A549 (cell line): Measurements from ENCODE around the gene MTARC1. TPM values are rescaled to one million over a fixed set of nuclear protein-coding genes. Genes with fewer than 3 reads are reported as not detected.

ENCODE experiments used
- ATAC-seq, 2 experiments: fragments of 200-7000 bp in 1 of 2; fragments of >200 bp in 1 of 2; cut with Nextera tagmentation in 1 of 2; cut with Tn5 transposase in 1 of 2; 3 replicates each; pipeline versions ENCODE4 v1.8.0 to v1.9.1; 2018 to 2020; ENCODE audit warnings: mild to moderate bottlenecking in 1 of 2, moderate library complexity in 1 of 2
- CTCF ChIA-PET: fragments of 300-600 bp; sonication (Branson Sonifier 250); formaldehyde crosslinking; extraction: SDS; loops from one replicate; lab custom pipeline; 2021; ENCODE audit warnings: antibody characterized with exemption, inconsistent platforms; lab: Yijun Ruan, JAX
- POLR2A ChIA-PET: fragments of 350-600 bp; formaldehyde crosslinking; extraction: SDS; loops from one replicate; lab custom pipeline; 2021; ENCODE audit warnings: antibody characterized with exemption, inconsistent platforms; lab: Yijun Ruan, JAX
- DNase-seq, 2 experiments: peaks; one replicate each; pipeline versions ENCODE4 v3.0.0 to v3.0.0-alpha.2; 2011 to 2016; ENCODE audit warnings: low read depth in 1 of 2, low spot score in 1 of 2
- FAIRE-seq: peaks from 2 replicates; lab custom pipeline; 2011; peaks lifted over from hg19 to GRCh38; lab: Jason Lieb, UNC
- H3K27ac ChIP-seq, 2 experiments: fragments of >200 bp; sonication (Bioruptor Twin); formaldehyde crosslinking; 3 replicates each; pipeline ENCODE4 v1.5.1; 2016 to 2017
- H3K4me1 ChIP-seq: fragments of >200 bp; sonication (Bioruptor Twin); formaldehyde crosslinking; 3 replicates; pipeline ENCODE4 v1.6.1; 2016
- H3K4me2 ChIP-seq: fragments of >200 bp; sonication (Bioruptor Twin); formaldehyde crosslinking; 3 replicates; pipeline ENCODE4 v1.6.1; 2016
- H3K4me3 ChIP-seq: fragments of >200 bp; sonication (Bioruptor Twin); formaldehyde crosslinking; 3 replicates; pipeline ENCODE4 v1.5.1; 2016
- H3K9me3 ChIP-seq: fragments of >200 bp; sonication (Bioruptor Twin); formaldehyde crosslinking; 3 replicates; pipeline ENCODE4 v1.6.1; 2016
- CBX2 ChIP-seq: fragments of 200-600 bp; sonication (generic); IDR thresholded peaks from 2 replicates; pipeline ENCODE4 v1.6.1; 2016; ENCODE audit warnings: low read depth, mild to moderate bottlenecking, borderline replicate concordance
- CBX8 ChIP-seq: fragments of 200-600 bp; sonication (generic); IDR thresholded peaks from 2 replicates; pipeline ENCODE4 v1.6.1; 2016
- EHF ChIP-seq: fragments of 250-450 bp; sonication (Bioruptor Pico); IDR thresholded peaks from 2 replicates; pipeline ENCODE4 v1.5.0; 2020; ENCODE audit warnings: mild to moderate bottlenecking
- EP300 ChIP-seq, 2 experiments: fragments of >200 bp; sonication (Bioruptor Twin); formaldehyde crosslinking; IDR thresholded peaks; 2 replicates in 1 of 2; 3 replicates in 1 of 2; pipeline ENCODE4 v1.6.1; 2016 to 2017
- ESRRA ChIP-seq: fragments of 150-350 bp; IDR thresholded peaks from 2 replicates; pipeline ENCODE4 v1.6.1; 2014; ENCODE audit warnings: mild to moderate bottlenecking, low read length, borderline replicate concordance
- FOSB ChIP-seq: fragments of 250-450 bp; sonication (Bioruptor Pico); IDR thresholded peaks from 2 replicates; pipeline ENCODE4 v1.5.0; 2020; ENCODE audit warnings: mild to moderate bottlenecking, moderate library complexity
- HDAC2 ChIP-seq: fragments of 200-600 bp; sonication (generic); IDR thresholded peaks from 2 replicates; pipeline ENCODE4 v1.6.1; 2016
- HOXA7 ChIP-seq: fragments of 250-450 bp; sonication (Bioruptor Pico); IDR thresholded peaks from 2 replicates; pipeline ENCODE4 v1.5.0; 2020; ENCODE audit warnings: mild to moderate bottlenecking, moderate library complexity
- JUN ChIP-seq, 2 experiments: fragments of >200 bp; sonication (Bioruptor Twin); formaldehyde crosslinking; IDR thresholded peaks; 2 replicates in 1 of 2; 3 replicates in 1 of 2; pipeline ENCODE4 v1.6.1; 2016 to 2017
- KDM1A ChIP-seq: fragments of 200-600 bp; sonication (generic); IDR thresholded peaks from 2 replicates; pipeline ENCODE4 v1.6.1; 2016; ENCODE audit warnings: low read depth, mild to moderate bottlenecking
- MYC ChIP-seq: IDR thresholded peaks from 2 replicates; pipeline ENCODE4 v1.6.1; 2012; ENCODE audit warnings: mild to moderate bottlenecking, inconsistent platforms, low read length, improper control_type of control experiment, borderline replicate concordance
- NR3C1 ChIP-seq: fragments of >200 bp; sonication (Bioruptor Twin); formaldehyde crosslinking; IDR thresholded peaks from 3 replicates; pipeline ENCODE4 v1.6.1; 2017
- RAD21 ChIP-seq, 2 experiments: fragments of >200 bp in 1 of 2; sonication (Bioruptor Twin) in 1 of 2; formaldehyde crosslinking in 1 of 2; IDR thresholded peaks in 1 of 2; conservative IDR thresholded peaks in 1 of 2; 2 replicates in 1 of 2; 3 replicates in 1 of 2; pipeline ENCODE4 v1.6.1; 2012 to 2018; ENCODE audit warnings: inconsistent platforms in 1 of 2
- RFX5 ChIP-seq: fragments of 450-650 bp; IDR thresholded peaks from 2 replicates; pipeline ENCODE4 v1.7.1; 2014; ENCODE audit warnings: antibody characterized with exemption, mild to moderate bottlenecking, moderate library complexity
- SMC3 ChIP-seq: fragments of >200 bp; sonication (Bioruptor Twin); formaldehyde crosslinking; IDR thresholded peaks from 3 replicates; pipeline ENCODE4 v1.6.1; 2018; ENCODE audit warnings: inconsistent platforms
- TFCP2L1 ChIP-seq: fragments of 250-450 bp; sonication (Bioruptor Pico); IDR thresholded peaks from 2 replicates; pipeline ENCODE4 v1.5.0; 2021; ENCODE audit warnings: mild to moderate bottlenecking
- ZNF302 ChIP-seq: fragments of 250-450 bp; sonication (Bioruptor Pico); IDR thresholded peaks from 2 replicates; pipeline ENCODE4 v1.9.0; 2021; ENCODE audit warnings: inconsistent platforms, mild to moderate bottlenecking, moderate library complexity
- WGBS: methylation state at CpG from one replicate; pipeline ENCODE4 v1.1.6; 2017; ENCODE audit errors: missing lambda C conversion rate; 5-methylcytosine and 5-hydroxymethylcytosine counted together
- polyA plus RNA-seq, 4 experiments: library from polyadenylated mRNA; depleted of rRNA in 3 of 4; stranded (reverse); fragments of >200 nt; fragmentation: RNase III in 1 of 4; extraction: RNeasy Plus Mini Kit Qiagen cat#74134 plus additional on column Dnase treatment in 1 of 4; gene quantifications; 2 replicates in 3 of 4; 3 replicates in 1 of 4; pipeline ENCODE4 v1.2.3, GENCODE V29; 2011 to 2017
- TF ChIP-seq, protein P1 (sequence below): fragments of 250-450 bp; sonication (Bioruptor Pico); IDR thresholded peaks from 2 replicates; pipeline ENCODE4 v1.5.0; 2021; ENCODE audit warnings: mild to moderate bottlenecking, moderate library complexity, borderline replicate concordance
- TF ChIP-seq, protein P2 (sequence below): fragments of 450-650 bp; IDR thresholded peaks from 2 replicates; pipeline ENCODE4 v1.6.1; 2014; ENCODE audit warnings: antibody characterized with exemption
- TF ChIP-seq, protein P3 (sequence below): fragments of 150-350 bp; IDR thresholded peaks from 2 replicates; pipeline ENCODE4 v1.6.1; 2014; ENCODE audit warnings: low read depth, mild to moderate bottlenecking, low read length
- TF ChIP-seq, protein P4 (sequence below): fragments of >200 bp; sonication (Bioruptor Twin); formaldehyde crosslinking; IDR thresholded peaks from 3 replicates; pipeline ENCODE4 v1.5.1; 2016

Gene MTARC1
- polyA plus RNA-seq, 2 of the 4 experiments (the other 2 are of a cell fraction), result 9.5 to 10.1 TPM

DNA sequence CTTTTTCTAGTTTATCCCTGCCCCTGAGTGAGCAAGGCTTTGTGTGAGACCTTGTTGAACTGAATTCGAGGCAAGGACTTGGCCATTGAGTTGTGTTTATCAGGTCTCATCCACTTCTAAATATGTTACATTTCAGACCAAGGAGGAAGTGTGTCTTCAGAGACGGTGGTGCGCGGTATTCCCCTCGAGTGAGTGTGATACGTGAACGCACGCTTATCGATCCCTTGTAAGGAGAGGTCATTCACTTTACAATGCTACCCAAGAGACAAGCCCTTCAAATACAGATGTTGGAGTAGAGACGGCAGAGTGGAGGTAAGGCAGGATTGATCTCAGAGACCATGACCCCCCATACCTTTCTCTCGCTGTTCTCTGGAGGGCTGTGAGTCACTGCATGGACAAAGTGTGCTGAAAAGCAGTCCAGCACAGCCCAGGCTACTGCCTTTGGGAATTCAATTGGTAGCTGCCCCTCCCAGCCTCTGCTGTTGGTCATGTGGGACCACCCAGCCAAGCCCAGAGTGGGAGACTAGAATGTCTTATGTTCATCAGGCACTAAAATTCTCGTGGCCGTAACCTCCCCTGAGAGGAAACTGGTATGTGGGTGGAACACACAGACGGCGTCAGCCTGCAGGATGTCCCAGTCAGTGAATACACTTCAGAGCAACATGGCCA is 16.3 kb upstream of the MTARC1 start:
- no peak overlapping the region for H3K4me2 ChIP-seq
- H3K4me1 ChIP-seq, result no peaks in the 10 kb centered on the region
- no peaks in the 10 kb centered on the region for H3K9me3 ChIP-seq
- H3K4me3 ChIP-seq, result no peak overlapping the region
- ChIA-PET CTCF (interaction anchor here (0.6 to 1.1 kb wide), 5 partner anchors 9 to 914 kb away, joined by 3 to 4 read pairs (median 3); no protein-coding TSS in a partner anchor), POLR2A (no interaction called here)
- WGBS, result 94% methylated on average over 15 of the region's 15 CpGs
- no peak overlapping the region for H3K27ac ChIP-seq
- ATAC-seq (no peak), FAIRE-seq (no peak), DNase-seq (no peak)
- no peak for TF ChIP-seq CBX8
- TF ChIP-seq HDAC2, result no peak
- TF ChIP-seq JUN (IDR thresholded peaks at IDR 0.05), result no peak
- TF ChIP-seq TFCP2L1 (CRISPR knock-in tag), result no peak
- TF ChIP-seq, protein P1, sequence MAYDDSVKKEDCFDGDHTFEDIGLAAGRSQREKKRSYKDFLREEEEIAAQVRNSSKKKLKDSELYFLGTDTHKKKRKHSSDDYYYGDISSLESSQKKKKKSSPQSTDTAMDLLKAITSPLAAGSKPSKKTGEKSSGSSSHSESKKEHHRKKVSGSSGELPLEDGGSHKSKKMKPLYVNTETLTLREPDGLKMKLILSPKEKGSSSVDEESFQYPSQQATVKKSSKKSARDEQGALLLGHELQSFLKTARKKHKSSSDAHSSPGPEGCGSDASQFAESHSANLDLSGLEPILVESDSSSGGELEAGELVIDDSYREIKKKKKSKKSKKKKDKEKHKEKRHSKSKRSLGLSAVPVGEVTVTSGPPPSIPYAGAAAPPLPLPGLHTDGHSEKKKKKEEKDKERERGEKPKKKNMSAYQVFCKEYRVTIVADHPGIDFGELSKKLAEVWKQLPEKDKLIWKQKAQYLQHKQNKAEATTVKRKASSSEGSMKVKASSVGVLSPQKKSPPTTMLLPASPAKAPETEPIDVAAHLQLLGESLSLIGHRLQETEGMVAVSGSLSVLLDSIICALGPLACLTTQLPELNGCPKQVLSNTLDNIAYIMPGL (CRISPR knock-in tag), result no peak
- TF ChIP-seq EP300 (IDR thresholded peaks at IDR 0.05), result no peak
- no peak for TF ChIP-seq EHF (CRISPR knock-in tag)
- no peak for TF ChIP-seq CBX2
- no peak for TF ChIP-seq ESRRA
- no peak for TF ChIP-seq NR3C1
- TF ChIP-seq, protein P2, sequence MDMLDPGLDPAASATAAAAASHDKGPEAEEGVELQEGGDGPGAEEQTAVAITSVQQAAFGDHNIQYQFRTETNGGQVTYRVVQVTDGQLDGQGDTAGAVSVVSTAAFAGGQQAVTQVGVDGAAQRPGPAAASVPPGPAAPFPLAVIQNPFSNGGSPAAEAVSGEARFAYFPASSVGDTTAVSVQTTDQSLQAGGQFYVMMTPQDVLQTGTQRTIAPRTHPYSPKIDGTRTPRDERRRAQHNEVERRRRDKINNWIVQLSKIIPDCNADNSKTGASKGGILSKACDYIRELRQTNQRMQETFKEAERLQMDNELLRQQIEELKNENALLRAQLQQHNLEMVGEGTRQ, result no peak
- no peak for TF ChIP-seq FOSB (CRISPR knock-in tag)
- TF ChIP-seq ZNF302 (CRISPR knock-in tag), result no peak
- no peak for TF ChIP-seq HOXA7 (CRISPR knock-in tag)
- TF ChIP-seq MYC, result no peak

DNA sequence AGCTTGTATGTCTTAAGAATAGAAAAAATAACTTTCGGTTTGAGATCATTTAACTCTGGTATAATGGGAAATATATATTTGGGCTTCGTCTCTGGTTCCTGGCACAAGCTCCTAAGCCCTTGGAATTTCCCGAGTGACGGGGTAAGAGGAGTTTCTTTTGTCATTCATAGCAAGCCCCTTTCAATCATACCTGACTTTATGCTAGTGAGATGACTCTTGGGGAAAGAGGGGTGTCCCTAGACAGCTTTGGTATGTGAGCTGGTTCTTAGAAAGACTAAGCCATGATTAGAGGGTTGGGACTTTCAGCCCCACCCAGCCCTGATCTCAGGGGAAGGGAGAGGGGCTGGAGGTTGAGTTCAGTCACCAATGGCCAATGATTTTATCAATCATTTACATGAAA is 13.9 kb upstream of the MTARC1 start:
- FAIRE-seq (no peak), DNase-seq (no peak), ATAC-seq (no peak)
- H3K4me2 ChIP-seq, result no peak overlapping the region
- no peak overlapping the region for H3K27ac ChIP-seq
- ChIA-PET POLR2A (no interaction called here), CTCF (interaction anchor here (0.7 to 1.8 kb wide), 4 partner anchors 9 to 492 kb away, joined by 3 to 9 read pairs (median 6); no protein-coding TSS in a partner anchor)
- WGBS, result 91% methylated on average over 4 of the region's 4 CpGs
- no peaks in the 10 kb centered on the region for H3K9me3 ChIP-seq
- H3K4me1 ChIP-seq, result no peaks in the 10 kb centered on the region
- no peak overlapping the region for H3K4me3 ChIP-seq
- TF ChIP-seq RAD21 (conservative IDR thresholded peaks at IDR 0.05 in 1 of 2, IDR thresholded peaks at IDR 0.05 in 1 of 2) (no peak), NR3C1 (no peak), KDM1A (no peak), TFCP2L1 (CRISPR knock-in tag) (no peak), CBX8 (no peak)
- TF ChIP-seq, protein P3, sequence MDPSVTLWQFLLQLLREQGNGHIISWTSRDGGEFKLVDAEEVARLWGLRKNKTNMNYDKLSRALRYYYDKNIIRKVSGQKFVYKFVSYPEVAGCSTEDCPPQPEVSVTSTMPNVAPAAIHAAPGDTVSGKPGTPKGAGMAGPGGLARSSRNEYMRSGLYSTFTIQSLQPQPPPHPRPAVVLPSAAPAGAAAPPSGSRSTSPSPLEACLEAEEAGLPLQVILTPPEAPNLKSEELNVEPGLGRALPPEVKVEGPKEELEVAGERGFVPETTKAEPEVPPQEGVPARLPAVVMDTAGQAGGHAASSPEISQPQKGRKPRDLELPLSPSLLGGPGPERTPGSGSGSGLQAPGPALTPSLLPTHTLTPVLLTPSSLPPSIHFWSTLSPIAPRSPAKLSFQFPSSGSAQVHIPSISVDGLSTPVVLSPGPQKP, result no peak

DNA sequence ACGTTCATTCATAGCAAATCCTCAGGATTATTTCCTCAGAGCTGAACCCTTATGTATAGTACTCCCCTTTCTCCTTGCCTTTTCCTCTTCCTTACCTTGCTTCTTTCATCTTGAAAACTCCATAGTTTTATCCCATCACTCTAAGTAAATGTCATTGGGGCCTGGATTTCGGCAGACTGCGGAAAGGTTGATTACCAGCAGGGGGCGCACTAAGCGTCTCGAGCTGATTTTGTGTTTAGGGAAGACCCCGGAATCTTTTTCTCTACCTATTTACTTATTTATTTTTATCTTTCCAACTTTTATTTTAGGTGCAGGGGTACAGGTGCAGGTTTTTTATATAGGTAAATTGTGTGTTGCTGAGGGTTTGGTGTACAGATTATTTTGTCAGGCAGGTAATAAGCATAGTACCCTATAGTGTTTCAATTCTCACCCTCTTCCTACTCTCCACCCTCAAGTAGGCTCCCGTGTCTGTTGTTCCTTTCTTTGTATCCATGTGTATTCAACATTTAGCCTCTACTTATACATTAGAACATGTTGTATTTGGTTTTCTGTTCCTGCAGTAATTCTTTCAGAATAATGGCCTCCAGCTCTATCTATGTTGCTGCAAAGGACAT is 11.4 kb upstream of the MTARC1 start:
- Histone ChIP-seq H3K4me3 (no peak overlapping the region), H3K27ac (no peak overlapping the region), H3K4me1 (no peaks in the 10 kb centered on the region), H3K4me2 (no peak overlapping the region), H3K9me3 (no peaks in the 10 kb centered on the region)
- 16% methylated on average over 8 of the region's 8 CpGs for WGBS
- ChIA-PET CTCF (interaction anchor here (0.7 to 5.2 kb wide), 31 partner anchors 8 to 588 kb away, joined by 3 to 78 read pairs (median 6); partner anchors contain the start of genes C1orf115, MTARC1 and MTARC2), POLR2A (no interaction called here)
- TF ChIP-seq, protein P4, sequence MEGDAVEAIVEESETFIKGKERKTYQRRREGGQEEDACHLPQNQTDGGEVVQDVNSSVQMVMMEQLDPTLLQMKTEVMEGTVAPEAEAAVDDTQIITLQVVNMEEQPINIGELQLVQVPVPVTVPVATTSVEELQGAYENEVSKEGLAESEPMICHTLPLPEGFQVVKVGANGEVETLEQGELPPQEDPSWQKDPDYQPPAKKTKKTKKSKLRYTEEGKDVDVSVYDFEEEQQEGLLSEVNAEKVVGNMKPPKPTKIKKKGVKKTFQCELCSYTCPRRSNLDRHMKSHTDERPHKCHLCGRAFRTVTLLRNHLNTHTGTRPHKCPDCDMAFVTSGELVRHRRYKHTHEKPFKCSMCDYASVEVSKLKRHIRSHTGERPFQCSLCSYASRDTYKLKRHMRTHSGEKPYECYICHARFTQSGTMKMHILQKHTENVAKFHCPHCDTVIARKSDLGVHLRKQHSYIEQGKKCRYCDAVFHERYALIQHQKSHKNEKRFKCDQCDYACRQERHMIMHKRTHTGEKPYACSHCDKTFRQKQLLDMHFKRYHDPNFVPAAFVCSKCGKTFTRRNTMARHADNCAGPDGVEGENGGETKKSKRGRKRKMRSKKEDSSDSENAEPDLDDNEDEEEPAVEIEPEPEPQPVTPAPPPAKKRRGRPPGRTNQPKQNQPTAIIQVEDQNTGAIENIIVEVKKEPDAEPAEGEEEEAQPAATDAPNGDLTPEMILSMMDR, result peak; percentile 88
- peak; percentile 36; the same call in 2 of the 3 replicates for TF ChIP-seq SMC3
- no peak for TF ChIP-seq RFX5
- no peak for TF ChIP-seq JUN (IDR thresholded peaks at IDR 0.05)
- TF ChIP-seq RAD21 (conservative IDR thresholded peaks at IDR 0.05 in 1 of 2, IDR thresholded peaks at IDR 0.05 in 1 of 2), result peak in 1 of 2 experiments; percentile 24; a peak in 2 of 5 replicates
- DNase-seq (peak; percentile 39 to 47), FAIRE-seq (no peak), ATAC-seq (peak in 1 of 2 experiments; percentile 46; a peak in 2 of 6 replicates)
